GM12878 (cell line): ENCODE measurements around the gene MYOM1. TPM values are rescaled to one million over a fixed set of nuclear protein-coding genes. Genes with fewer than 3 reads are reported as not detected.

Source experiments
- ATAC-seq: fragments of 200-7000 bp; cut with Tn5 transposase; 3 replicates; pipeline ENCODE4 v1.9.1; 2020; ENCODE audit warnings: mild to moderate bottlenecking, moderate library complexity
- BruUV-seq: library from RNA; stranded (reverse); fragments of 400-500 nt; replicated peaks from 2 replicates; lab custom pipeline; 2021; lab: Mats Ljungman, UMichigan
- CTCF ChIA-PET: fragments of 300-600 bp; sonication (Branson Sonifier 250); formaldehyde crosslinking; extraction: SDS; loops from one replicate; lab custom pipeline; 2021; ENCODE audit warnings: inconsistent platforms; lab: Yijun Ruan, JAX
- POLR2A ChIA-PET: fragments of 350-600 bp; formaldehyde crosslinking; extraction: SDS; loops from one replicate; lab custom pipeline; 2021; ENCODE audit warnings: inconsistent platforms; lab: Charles Lee
- RAD21 ChIA-PET: fragments of 300-600 bp; sonication (Branson Sonifier 250); formaldehyde crosslinking; loops from one replicate; lab custom pipeline; 2023; ENCODE audit warnings: antibody characterized with exemption; ENCODE audit not compliant: unreplicated experiment; lab: Charles Lee
- SMC1A ChIA-PET: fragments of 300-600 bp; sonication (Branson Sonifier 250); formaldehyde crosslinking; loops from one replicate; lab custom pipeline; 2023; ENCODE audit not compliant: unreplicated experiment, uncharacterized antibody; lab: Charles Lee
- DNase-seq: peaks from one replicate; pipeline ENCODE4 v3.0.0-alpha.2; 2011; ENCODE audit warnings: low read depth, low spot score
- FAIRE-seq: peaks from 3 replicates; lab custom pipeline; 2011; peaks lifted over from hg19 to GRCh38; lab: Jason Lieb, UNC
- H2AFZ ChIP-seq: 2 replicates; pipeline ENCODE4 v1.6.0; 2011; ENCODE audit warnings: low read depth, low read length, control low read depth; ENCODE audit not compliant: control insufficient read depth
- H3K27ac ChIP-seq: 2 replicates; pipeline ENCODE4 v1.5.1; 2011; ENCODE audit warnings: control low read depth; ENCODE audit not compliant: control insufficient read depth, insufficient read depth
- H3K27me3 ChIP-seq, 2 experiments: replicated peaks in 1 of 2; 2 replicates each; pipeline versions ENCODE4 v1.6.0 to v1.6.1; 2011; ENCODE audit warnings: low read length in 1 of 2; ENCODE audit not compliant: control insufficient read depth in 2 of 2, insufficient read depth in 2 of 2
- H3K36me3 ChIP-seq, 2 experiments: 2 replicates each; pipeline ENCODE4 v1.5.1; 2011; ENCODE audit warnings: low read length in 1 of 2; ENCODE audit not compliant: control insufficient read depth in 2 of 2, insufficient read depth in 2 of 2
- H3K4me1 ChIP-seq: 2 replicates; pipeline ENCODE4 v1.6.1; 2011; ENCODE audit warnings: mild to moderate bottlenecking, low read length, moderate library complexity, mixed read lengths; ENCODE audit not compliant: control insufficient read depth, insufficient read depth
- H3K4me2 ChIP-seq: 2 replicates; pipeline ENCODE4 v1.6.0; 2011; ENCODE audit warnings: control low read depth; ENCODE audit not compliant: control insufficient read depth, insufficient read depth
- H3K4me3 ChIP-seq: fragments of 200-600 bp; sonication (generic); 2 replicates; pipeline ENCODE4 v1.5.1; 2016
- H3K79me2 ChIP-seq: 2 replicates; pipeline ENCODE4 v1.6.0; 2011; ENCODE audit warnings: low read length; ENCODE audit not compliant: control insufficient read depth, insufficient read depth
- H3K9ac ChIP-seq: 2 replicates; pipeline ENCODE4 v1.8.0; 2011; ENCODE audit warnings: low read length, control low read depth, mixed read lengths; ENCODE audit not compliant: control insufficient read depth, insufficient read depth
- H3K9me3 ChIP-seq: replicated peaks from 3 replicates; pipeline ENCODE4 v1.5.1; 2011; ENCODE audit warnings: mild to moderate bottlenecking, low read length; ENCODE audit not compliant: control insufficient read depth, insufficient read depth
- H4K20me1 ChIP-seq: 2 replicates; pipeline ENCODE4 v1.6.0; 2011; ENCODE audit not compliant: control insufficient read depth, insufficient read depth
- ATF2 ChIP-seq: IDR thresholded peaks from 2 replicates; pipeline ENCODE4 v1.6.1; 2012; ENCODE audit warnings: low read length, inconsistent platforms
- CHD2 ChIP-seq: IDR thresholded peaks from 2 replicates; pipeline ENCODE4 v1.6.1; 2011; ENCODE audit warnings: low read depth, low read length, improper control_type of control experiment, borderline replicate concordance
- SMARCA5 ChIP-seq: fragments of 450-650 bp; IDR thresholded peaks from 2 replicates; pipeline ENCODE4 v1.6.1; 2017; ENCODE audit warnings: mild to moderate bottlenecking
- ZSCAN29 ChIP-seq: fragments of 450-650 bp; IDR thresholded peaks from 2 replicates; pipeline ENCODE4 v1.6.1; 2017; ENCODE audit warnings: mild to moderate bottlenecking, moderate library complexity
- WGBS: methylation state at CpG from one replicate; pipeline ENCODE4 v1.1.6; 2016; ENCODE audit warnings: low lambda C conversion rate; ENCODE audit not compliant: insufficient replicate concordance, insufficient coverage; ENCODE audit errors: missing lambda C conversion rate; 5-methylcytosine and 5-hydroxymethylcytosine counted together
- in situ Hi-C: fragments of 300-500 bp; cut with MboI; formaldehyde crosslinking; loops from 9 replicates; pipeline ENCODE4 v1.14.3; 2018; ENCODE audit warnings: mixed read lengths
- intact Hi-C: fragments of 100-400 bp; cut with micrococcal nuclease; formaldehyde crosslinking; loops from one replicate; pipeline ENCODE4 v1.14.2; 2022; ENCODE audit not compliant: unreplicated experiment
- polyA plus RNA-seq, 11 experiments: library from polyadenylated mRNA; depleted of rRNA in 4 of 11; unstranded in 6 of 11; stranded (reverse) in 5 of 11; fragments of >200 nt; fragmentation: Nextera tagmentation in 4 of 11; fragmentation: Illumina TruSeq in 1 of 11; extraction: Ambion mirVana in 4 of 11; extraction: Trizol in 1 of 11; gene quantifications; 1 replicate in 1 of 11; 2 replicates in 10 of 11; pipeline versions ENCODE4 v1.2.1 to v1.2.3, GENCODE V29; 2011 to 2016; ENCODE audit warnings: inconsistent platforms in 2 of 11, missing spikeins in 2 of 11, low read depth in 1 of 11
- total RNA-seq, 4 experiments: library from RNA; depleted of rRNA in 3 of 4; stranded (reverse); fragments of >200 nt in 3 of 4; fragmentation: Illumina TruSeq in 1 of 4; extraction: Trizol in 1 of 4; gene quantifications; 2 replicates each; pipeline versions ENCODE4 v1.2.1 to v1.2.3, GENCODE V29; 2013 to 2021
- TF ChIP-seq, protein P1 (sequence below): fragments of 450-650 bp; IDR thresholded peaks from 2 replicates; pipeline ENCODE4 v1.6.1; 2016; ENCODE audit warnings: mild to moderate bottlenecking, moderate library complexity, borderline replicate concordance

The MYOM1 gene
- total and polyA plus RNA-seq, 10 of the 15 experiments (the other 5 are each of a cell fraction or from before 2014, with no cell fraction given): 0.06 to 1.0 (median 0.57) TPM

- TF ChIP-seq ATF2 (no peak), ZSCAN29 (no peak), CHD2 (no peak), SMARCA5 (no peak)
- TF ChIP-seq, all 136 proteins: peak for 0
Observed at GRCh38 chr18:3124822-3125221, 94.9 kb downstream of the MYOM1 start (continued).

DNA sequence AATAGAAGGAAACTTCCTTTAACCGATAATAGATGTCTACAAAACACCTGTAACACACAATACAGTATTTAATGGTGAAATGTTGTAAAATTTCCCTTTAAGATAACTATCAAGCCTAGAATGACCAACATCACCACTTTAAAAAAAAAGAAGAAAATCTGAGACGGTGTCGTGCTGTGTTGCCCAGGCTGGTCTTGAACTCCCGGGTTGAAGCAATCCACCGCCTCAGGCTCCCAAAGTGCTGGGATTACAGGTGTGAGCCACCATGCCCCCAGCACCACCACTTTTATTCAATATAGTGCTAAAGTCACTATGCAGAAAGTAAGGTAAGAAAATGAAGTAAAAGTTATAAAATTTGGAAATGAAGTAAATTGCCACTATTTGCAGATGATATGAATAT lies 96.9 kb downstream of the MYOM1 start:
- Histone ChIP-seq H3K27me3 (no peaks in the 10 kb centered on the region), H3K9ac (no peak overlapping the region), H3K79me2 (no peaks in the 10 kb centered on the region), H3K27ac (no peak overlapping the region), H3K4me1 (no peaks in the 10 kb centered on the region), H3K4me2 (no peak overlapping the region), H3K36me3 (no peaks in the 10 kb centered on the region), H2AFZ (no peak overlapping the region), H3K4me3 (no peak overlapping the region), H3K9me3 (no peaks in the 10 kb centered on the region; the same call in 2 of the 3 replicates), H4K20me1 (no peaks in the 10 kb centered on the region)
- DNase-seq (no peak), FAIRE-seq (no peak), ATAC-seq (no peak)
- ChIA-PET SMC1A (no interaction called here), RAD21 (no interaction called here), CTCF (no interaction called here), POLR2A (no interaction called here)
- BruUV-seq: no TSS peak
- in situ Hi-C loops: no loop called here
- TF ChIP-seq, protein P1, sequence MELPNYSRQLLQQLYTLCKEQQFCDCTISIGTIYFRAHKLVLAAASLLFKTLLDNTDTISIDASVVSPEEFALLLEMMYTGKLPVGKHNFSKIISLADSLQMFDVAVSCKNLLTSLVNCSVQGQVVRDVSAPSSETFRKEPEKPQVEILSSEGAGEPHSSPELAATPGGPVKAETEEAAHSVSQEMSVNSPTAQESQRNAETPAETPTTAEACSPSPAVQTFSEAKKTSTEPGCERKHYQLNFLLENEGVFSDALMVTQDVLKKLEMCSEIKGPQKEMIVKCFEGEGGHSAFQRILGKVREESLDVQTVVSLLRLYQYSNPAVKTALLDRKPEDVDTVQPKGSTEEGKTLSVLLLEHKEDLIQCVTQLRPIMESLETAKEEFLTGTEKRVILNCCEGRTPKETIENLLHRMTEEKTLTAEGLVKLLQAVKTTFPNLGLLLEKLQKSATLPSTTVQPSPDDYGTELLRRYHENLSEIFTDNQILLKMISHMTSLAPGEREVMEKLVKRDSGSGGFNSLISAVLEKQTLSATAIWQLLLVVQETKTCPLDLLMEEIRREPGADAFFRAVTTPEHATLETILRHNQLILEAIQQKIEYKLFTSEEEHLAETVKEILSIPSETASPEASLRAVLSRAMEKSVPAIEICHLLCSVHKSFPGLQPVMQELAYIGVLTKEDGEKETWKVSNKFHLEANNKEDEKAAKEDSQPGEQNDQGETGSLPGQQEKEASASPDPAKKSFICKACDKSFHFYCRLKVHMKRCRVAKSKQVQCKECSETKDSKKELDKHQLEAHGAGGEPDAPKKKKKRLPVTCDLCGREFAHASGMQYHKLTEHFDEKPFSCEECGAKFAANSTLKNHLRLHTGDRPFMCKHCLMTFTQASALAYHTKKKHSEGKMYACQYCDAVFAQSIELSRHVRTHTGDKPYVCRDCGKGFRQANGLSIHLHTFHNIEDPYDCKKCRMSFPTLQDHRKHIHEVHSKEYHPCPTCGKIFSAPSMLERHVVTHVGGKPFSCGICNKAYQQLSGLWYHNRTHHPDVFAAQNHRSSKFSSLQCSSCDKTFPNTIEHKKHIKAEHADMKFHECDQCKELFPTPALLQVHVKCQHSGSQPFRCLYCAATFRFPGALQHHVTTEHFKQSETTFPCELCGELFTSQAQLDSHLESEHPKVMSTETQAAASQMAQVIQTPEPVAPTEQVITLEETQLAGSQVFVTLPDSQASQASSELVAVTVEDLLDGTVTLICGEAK: no peak
- intact Hi-C loops: no loop called here
- WGBS: 98% methylated on average over 5 of the region's 5 CpGs
